ENCODE data around the gene PRMT2.
A peak's percentile ranks its signal among the peaks of the same experiment; 100 is the strongest.
"Not testable (repeated sequence)": the region's sequence is repeated elsewhere in the genome, so short reads cannot be mapped to it uniquely, and the experiment has no call there.

Gene PRMT2

GRCh38 chr21:46618738-46619379, 16.6 kb upstream of the PRMT2 start:
- DNase-seq, result no peak

DNA sequence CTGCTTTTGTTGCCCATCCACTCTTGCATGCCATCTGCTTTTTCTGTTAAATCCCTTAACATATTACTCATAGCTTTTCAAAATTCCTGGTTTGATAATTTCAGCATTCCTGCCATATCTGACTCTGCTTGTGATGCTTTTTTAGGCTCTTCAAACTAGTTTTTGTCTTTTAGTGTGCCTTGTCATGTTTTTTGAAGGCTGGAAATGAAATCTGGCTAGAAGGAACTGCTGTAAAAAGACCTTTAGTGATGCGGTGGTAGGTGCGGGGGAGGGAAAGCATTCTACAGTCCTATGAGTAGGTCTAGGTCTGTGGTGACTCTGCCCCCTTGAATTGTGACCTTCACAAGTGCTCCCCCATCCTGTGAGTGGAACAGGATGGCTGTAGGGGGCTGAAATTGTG, 15.6 kb upstream of the PRMT2 start:
- no peak for DNase-seq

DNA sequence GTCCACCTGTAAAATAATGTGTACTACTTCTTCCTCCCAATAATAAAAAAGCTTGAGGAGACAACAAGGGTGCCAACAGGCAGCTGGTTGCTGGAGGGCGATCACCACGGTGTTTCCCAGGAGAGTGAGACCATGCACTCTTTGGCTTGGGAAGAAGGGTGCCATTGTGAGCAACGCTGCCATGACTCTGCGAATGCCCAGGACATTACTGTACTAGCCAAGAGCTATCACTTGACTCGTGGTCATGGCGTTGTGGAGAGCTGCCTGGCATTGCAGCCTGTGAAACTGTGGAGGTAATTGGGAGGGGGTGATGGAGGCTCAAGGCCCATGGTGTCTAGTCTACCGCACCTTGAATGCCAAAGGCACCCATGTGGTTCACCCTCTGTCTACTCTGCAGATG, 14.6 kb upstream of the PRMT2 start:
- no peak for DNase-seq

- no peak for DNase-seq
Observed at GRCh38 chr21:46621457-46622182, 13.9 kb upstream of the PRMT2 start.

- DNase-seq, result no peak
Observed at GRCh38 chr21:46622226-46622625, 13.2 kb upstream of the PRMT2 start.

GRCh38 chr21:46624050-46624449, 11.4 kb upstream of the PRMT2 start:
- DNase-seq, result no peak

GRCh38 chr21:46625759-46626158, 9.7 kb upstream of the PRMT2 start:
- no peak for DNase-seq

GRCh38 chr21:46626536-46626935, 8.9 kb upstream of the PRMT2 start:
- no peak for DNase-seq

GRCh38 chr21:46626975-46627501, 8.4 kb upstream of the PRMT2 start:
- no peak for DNase-seq

DNA sequence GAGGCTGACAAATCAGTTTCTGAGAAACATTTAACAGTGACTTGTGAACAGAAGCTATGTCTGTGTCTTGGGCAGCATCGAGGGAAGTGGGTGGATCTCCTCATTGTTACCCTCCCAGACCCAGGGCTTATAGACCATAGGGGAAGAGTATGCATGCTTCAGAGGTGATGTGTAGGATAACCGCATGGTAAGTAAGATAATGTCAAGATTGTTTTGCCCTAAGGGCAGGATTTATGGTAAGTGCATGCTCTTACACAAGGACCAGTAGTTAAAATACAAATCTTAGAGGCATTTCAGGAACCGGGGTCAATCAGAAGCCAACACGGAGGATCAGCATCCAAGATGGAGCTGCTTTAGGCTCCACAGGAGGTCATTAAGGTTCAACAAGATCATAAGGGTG, 7.7 kb upstream of the PRMT2 start:
- no peak for DNase-seq

- no peak for DNase-seq
Observed at GRCh38 chr21:46628868-46629267, 6.6 kb upstream of the PRMT2 start.

DNA sequence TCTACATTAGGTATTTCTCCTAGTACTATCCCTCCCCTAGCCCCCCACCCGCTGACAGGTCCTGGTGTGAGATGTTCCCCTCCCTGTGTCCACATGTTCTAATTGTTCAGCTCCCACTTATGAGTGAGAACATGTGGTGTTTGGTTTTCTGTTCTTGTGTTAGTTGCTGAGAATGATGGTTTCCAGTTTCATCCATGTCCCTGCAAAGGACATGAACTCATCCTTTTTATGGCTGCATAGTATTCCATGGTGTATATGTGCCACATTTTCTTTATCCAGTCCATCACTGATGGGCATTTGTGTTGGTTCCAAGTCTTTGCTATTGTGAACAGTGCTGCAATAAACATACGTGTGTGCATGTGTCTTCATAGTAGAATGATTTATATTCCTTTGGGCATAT, 4.6 kb upstream of the PRMT2 start:
- DNase-seq, result not testable (repeated sequence)

- DNase-seq, result no peak
Observed at GRCh38 chr21:46633566-46633965, 1.9 kb upstream of the PRMT2 start.

DNA sequence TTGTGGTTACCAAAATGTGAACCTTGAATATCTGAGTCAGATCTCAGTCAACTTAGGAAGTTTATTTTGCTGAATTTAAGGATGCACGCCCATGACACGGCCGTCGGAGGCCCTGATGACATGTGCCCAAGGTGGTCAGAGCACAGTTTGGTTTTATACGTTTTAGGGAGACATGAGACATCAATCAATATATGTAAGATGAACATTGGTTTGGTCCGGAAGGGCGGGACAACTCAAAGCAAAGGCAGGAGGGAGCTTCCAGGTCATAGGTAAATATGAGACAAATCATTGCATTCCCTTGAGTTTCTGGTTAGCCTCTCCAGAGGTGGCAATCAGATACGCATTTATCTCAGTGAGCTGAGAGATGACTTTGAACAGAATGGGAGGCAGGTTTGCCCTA, 1.0 kb upstream of the PRMT2 start:
- no peak for DNase-seq

- DNase-seq, result peak; percentile 56
Observed at GRCh38 chr21:46634966-46635323, 529 bp upstream of the PRMT2 start.

DNA sequence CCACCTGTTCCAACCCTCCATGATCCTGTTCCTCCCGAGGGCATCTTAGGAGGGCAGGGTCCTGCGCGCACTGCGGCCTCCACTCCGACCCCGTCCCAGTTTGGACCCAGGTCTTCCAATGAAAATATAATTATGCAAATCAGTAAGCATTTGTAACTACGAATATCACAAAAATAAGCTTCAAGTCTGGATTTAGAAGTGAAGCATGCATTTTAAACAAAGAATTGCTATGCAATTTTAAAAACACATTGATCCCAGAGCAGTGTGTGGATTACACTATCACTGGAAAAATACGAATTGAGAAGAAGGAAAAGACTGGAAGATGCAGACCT, 673 bp downstream of the PRMT2 start:
- DNase-seq, result no peak

- DNase-seq, result no peak
Observed at GRCh38 chr21:46636550-46637285, 1.2 kb downstream of the PRMT2 start.

GRCh38 chr21:46637952-46638746, 2.7 kb downstream of the PRMT2 start:
- DNase-seq, result no peak

GRCh38 chr21:46639489-46640386, 4.3 kb downstream of the PRMT2 start:
- DNase-seq, result peak; percentile 0

DNA sequence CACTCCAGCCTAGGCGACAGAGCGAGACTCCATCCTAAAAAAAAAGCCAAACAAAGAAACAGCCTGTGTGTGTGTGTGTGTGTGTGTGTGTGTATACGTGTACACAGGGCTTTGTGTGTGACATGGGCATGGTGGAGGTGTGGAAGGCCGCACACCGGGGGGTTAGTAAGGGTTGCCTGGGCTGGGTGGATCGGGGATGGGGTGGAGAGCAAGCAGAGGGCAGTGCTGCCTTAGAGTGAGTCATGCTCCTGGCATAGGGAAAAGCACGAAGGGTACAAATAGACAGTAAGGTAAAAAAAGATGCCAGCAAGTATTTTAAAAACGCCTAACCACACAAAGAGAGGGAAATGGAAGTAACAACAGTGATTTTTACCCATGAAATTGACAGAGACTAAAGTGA, 6.2 kb downstream of the PRMT2 start:
- DNase-seq, result no peak

DNA sequence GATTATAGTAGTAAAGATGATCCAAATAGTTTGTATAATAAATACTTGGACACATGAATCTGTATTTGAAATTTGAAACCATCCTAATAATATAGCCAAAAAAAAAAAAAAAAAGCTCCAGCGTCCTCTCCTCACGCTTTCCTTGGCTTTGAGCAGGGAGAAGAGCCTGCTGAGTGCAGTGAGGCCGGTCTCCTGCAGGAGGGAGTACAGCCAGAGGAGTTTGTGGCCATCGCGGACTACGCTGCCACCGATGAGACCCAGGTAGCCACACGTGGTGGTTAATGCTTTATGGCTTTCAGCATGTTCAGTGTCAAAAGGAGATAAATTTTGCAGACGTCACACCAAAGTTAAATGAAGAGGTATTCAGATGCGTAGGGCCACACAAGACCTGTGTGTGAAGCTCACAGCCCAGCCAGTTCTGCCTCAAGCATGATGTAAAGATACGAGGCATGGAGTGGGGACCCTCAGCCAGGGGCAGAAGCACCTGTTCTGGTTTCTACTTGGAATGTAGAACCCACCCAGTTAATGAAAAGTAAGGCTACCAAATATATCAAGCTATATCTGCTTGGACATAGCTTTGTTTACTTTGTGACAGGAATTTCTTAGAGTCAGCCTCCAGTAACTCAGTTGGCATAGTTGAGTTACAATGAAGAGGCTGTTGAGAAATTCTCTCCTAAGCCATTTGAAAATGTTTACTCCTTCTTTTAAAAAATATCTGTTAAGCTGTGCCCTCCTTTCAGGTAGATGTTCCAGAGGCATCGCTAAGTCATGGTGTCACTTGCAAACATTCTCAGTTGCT, 8.1 kb downstream of the PRMT2 start:
- DNase-seq, result no peak

Data from NCI-H1436 (cell line).